Activated CD8-positive, alpha-beta memory T cell treated with anti-CD3 and anti-CD28 coated beads for 1 hour (primary cell): Measurements from ENCODE around the gene SLC45A1.

Experiments
- DNase-seq, 2 donors: peaks; one replicate each; pipeline ENCODE4 v3.0.0-alpha.2; 2020; ENCODE audit warnings: low read depth in 1 of 2; ENCODE audit errors: extremely low read depth in 1 of 2

Gene SLC45A1

DNA sequence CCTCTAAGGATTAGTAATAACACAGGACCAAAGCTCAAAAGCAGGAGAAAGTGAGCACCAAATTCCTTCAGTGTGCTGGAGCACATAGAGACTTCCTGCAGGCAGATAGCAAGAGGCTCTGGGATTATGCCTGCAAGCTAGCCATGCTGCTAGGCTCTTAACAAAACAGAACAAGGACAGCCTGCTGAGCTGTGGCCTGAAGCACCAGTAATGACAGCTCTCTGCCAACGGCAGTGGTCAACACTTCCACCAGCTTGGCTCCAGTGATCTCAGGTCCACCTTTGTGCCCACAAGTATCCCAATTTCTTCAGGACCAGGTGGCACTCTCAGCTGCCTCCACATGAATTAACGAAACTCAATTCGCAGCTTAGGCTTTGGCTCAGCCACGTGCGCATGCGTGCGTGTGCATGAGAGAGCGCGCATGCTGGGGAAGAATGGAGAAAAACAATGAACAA lies 64.2 kb downstream of the SLC45A1 start:
- no peak for DNase-seq

DNA sequence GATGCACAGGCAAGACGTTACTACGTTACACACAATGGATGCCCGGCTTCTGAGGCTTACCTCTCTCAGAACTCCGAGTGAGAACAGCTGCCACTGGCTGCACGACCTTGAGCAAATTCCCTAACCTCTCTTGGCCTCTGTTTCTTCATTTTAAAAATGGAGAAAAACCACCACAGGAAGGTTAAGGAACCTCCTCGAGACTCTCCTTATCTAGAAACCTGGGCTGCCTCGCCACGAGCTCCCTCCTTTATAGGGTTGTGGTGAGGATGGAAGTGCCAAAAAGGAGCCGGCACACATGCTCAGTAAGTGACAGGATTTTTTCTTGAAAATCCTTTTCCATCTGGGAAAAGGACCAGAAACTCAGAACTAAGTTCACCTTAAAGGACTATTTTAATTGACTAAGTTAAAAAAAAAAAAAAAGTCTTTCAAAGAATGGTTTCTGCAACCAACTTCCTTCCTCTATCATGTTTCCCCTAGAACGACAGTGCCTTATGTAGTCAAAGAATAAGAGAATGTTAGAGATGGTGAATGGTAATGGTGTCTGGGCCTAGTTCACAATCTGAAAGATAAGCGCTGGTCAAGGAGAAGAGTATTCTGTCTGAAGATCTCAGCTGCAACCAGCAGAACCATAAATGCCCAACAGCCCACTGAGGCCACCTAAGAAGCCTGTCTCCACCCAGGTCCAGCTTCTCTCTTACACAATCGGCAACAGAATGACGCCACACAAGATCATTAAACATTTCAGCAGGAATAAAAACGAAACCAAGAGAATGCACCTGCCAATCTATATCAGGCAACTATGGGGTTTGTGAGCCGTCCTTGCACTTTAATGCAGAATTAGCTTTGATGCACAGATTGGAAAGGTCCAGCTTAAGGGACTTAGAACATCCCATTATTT lies 64.9 kb downstream of the SLC45A1 start:
- no peak for DNase-seq

DNA sequence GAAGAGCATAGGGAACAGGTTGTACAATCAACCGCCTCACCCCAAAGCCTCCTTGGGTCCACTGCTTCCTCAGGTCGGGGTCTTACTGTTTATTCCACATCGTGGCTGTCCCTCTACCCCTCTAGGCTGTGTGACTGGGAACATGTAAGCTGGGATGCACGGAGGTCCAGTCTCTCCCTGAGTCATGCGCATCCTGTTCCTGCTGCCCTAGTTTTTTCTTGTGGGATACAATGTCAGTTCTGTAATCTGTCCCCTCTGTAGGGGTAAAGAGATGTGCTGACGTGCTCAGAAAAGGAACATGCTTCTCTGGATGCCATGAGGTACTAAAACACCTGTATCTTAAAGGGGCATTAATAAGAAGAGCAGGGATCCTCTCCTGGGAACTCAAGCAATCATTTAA lies 66.2 kb downstream of the SLC45A1 start:
- DNase-seq = no peak

DNA sequence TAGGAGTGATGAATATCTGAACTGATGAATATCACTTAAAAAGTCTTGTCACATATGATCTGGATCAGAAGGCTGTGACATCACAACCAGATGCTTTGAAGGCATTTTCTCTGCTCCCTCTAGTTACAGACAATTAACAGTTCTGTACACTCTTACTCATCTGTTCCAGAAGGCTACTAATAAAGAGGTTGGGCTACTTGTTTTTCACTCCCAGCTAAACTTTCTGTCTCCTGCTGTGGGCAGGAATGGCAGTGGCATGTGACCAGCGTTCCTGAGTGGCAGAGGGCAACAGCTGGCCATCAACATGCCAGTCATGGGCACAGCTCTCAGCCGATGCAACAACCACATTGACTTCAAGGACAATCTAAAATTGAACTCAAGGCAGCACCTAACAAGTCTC lies 66.7 kb downstream of the SLC45A1 start:
- DNase-seq = no peak

DNA sequence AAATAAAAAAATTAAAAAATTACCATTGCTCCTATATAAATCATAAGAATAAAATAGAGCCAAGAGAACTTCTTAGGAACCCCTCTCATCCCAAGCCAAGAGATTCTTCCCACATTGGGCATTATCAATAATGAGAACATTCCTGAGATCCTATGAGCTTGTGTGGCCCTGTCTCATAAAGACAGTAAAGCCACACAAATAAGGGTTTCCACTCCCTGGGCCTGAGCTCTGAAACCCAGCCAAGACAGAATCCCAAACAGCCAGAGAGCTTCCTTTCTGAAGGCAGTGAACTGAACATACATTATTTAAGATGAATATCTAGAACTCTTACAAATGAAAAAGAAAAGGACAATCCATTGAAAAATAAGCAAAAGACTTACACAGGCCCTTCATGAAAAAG lies 68.3 kb downstream of the SLC45A1 start:
- no peak for DNase-seq

- no peak for DNase-seq
These were observed 71.0 kb downstream of the SLC45A1 start for GRCh38 chr1:8388732-8389562.

GRCh38 chr1:8389958-8390535 lies 72.1 kb downstream of the SLC45A1 start:
- DNase-seq = no peak

- DNase-seq = no peak
These were observed 72.8 kb downstream of the SLC45A1 start for GRCh38 chr1:8390707-8391106.

GRCh38 chr1:8392522-8392921 lies 74.6 kb downstream of the SLC45A1 start:
- DNase-seq = no peak
